GM19023 (cell line): ENCODE data around the gene COA6.
"Not testable (repeated sequence)": the region's sequence is repeated elsewhere in the genome, so short reads cannot be mapped to it uniquely, and the experiment has no call there.

Experiments used
- ATAC-seq: cut with Tn5 transposase; IDR thresholded peaks from one replicate; pipeline ENCODE4 v1.9.1; 2021; ENCODE audit warnings: mild to moderate bottlenecking, moderate library complexity; ENCODE audit not compliant: unreplicated experiment

The COA6 gene, protein sequence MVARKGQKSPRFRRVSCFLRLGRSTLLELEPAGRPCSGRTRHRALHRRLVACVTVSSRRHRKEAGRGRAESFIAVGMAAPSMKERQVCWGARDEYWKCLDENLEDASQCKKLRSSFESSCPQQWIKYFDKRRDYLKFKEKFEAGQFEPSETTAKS

GRCh38 chr1:234373064-234373958, at the start of gene COA6:
COA6 (plus strand) TSS chr1:234373456; CDS start chr1:234373467, 11 bp downstream.
- ATAC-seq, result peak; percentile 93

GRCh38 chr1:234324821-234325220, 48.4 kb upstream of the COA6 start:
- ATAC-seq, result no peak

GRCh38 chr1:234325878-234326496, 47.3 kb upstream of the COA6 start:
- peak; percentile 38 for ATAC-seq

DNA sequence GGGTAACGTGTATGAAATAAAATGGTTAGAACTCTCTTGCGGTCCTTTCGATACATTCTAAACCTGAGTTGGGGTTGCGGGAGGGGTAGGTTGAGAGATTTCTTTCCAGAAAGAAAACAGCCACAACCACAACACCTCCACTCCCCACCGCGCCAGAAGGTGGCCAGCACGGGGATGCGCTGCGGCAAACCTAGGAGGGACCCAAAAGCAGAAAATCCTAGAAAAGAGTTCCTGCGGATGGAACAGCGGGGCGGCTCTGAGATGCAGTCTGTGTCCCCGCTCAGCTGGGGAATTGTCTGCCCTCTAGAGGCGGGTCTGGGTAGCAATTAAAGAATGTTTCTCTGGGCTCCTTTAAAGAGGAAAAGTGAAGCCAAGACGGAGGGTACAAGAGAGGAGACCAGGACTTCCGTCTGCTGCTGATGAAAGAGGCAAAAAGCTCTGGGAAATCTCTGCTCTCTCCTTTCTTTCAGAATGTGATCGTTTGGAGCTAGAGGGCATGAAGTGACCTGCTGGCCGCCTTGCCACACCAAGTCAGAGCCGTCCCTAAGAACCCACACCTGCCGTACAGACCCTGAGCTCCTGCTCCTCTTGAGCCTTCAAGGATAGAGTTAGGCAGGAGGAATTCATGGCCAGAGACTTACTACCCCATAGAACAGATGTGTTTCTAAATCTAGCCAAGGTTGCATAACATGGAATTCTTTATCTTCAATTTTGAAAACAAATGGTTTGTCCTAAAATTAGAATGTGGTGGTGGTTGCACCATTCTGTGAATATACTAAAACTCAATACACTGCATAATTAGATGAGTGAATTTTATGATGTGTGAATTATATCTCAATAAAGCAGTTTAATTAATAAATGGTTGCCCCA, 46.5 kb upstream of the COA6 start:
- ATAC-seq, result peak; percentile 84

DNA sequence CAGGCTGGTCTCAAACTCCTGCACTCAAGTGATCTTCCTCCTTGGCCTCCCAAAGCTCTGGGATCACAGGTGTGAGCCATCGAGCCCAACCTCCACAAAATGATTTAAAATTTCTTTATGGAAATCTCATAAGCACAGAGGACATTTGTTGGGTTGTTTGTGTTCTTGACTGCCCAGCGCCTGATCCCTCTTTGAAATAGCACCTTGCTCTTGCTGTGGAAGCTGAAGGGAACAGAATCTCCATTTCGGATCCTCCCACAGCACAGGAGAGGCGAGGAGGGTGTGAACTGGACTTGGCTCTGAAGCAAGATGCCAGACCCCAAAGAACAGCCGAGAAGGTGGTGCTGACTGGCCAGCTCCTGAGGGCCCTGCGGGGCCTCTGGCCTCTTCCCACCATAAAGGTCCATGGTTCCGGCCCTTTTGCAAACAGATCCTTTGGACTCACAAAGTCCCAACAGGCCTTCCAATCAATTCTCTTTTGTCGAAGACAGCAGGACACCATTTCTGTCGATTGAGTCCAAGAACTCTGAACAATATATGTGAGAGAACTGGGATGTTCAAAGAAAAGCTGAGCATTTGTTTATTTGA, 45.6 kb upstream of the COA6 start:
- ATAC-seq, result no peak

DNA sequence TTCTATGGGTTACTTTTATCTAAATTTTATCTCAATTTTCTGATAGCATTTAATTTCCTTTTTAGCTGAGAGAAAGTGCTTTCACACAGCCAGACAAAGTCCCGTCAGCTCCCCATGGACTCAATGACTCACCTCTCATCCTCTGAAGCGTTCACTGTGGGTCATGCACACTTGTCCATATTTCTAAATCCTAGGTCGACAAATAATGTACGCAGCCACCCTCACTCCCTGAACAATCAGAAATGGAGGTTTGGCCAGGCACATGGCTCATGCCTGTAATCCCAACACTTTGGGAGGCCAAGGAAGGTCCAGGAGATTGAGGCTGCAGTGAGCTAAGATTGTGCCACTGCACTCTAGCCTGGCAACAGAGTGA, 42.4 kb upstream of the COA6 start:
- ATAC-seq, result no peak

GRCh38 chr1:234331507-234331906, 41.7 kb upstream of the COA6 start:
- no peak for ATAC-seq

DNA sequence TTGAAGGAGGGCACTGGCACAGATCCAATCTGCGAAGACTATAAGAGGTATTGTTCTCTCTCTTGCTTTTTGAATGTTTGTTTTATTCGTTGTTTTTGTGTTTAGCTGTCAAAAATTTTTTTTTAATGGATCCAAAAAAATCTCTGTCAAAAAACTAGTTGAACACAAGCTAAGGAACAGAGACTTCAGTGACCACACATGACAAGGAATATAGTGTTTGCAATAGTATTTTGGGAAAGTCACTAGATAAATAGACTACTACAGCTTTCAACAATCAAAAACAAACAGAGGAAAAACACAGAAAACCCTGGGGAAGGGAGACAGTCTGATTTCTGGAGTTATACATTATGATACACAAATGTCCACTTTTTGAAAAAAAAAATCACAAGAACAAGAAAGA, 36.9 kb upstream of the COA6 start:
- no peak for ATAC-seq

DNA sequence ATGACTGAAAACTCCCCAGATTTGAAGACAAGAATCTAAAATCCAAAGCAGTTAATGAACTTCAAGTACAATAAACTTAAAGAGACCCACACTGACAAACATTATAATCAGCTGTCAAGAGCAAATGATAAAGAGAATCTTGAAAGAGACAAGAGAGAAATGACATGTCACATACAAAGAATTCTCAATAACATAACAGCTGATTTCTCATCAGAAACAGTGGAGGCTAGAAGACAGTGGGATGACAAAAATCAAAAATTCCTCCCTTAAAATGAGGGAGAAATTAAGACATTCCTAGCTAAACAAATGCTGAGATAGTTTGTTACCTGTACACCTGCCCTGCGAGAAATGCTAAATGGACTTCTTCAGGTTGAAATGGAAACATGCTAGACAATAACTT, 36.0 kb upstream of the COA6 start:
- ATAC-seq, result no peak

DNA sequence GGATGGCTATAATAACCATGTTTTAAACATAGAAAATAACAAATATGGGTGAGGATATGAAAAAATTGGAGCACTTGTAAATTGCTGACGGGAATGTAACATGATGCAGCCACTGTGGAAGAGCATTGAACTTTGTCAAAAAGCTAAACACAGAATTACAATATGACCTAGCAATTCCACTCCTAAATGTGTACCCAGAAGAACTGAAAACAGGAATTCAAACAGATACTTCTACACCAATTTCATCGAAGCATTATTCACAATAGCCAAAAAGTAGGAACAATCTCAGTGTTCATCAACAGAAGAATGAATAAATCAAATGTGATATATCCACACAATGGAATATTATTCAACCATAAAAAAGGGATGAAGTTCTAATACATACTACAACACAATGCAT, 32.7 kb upstream of the COA6 start:
- no peak for ATAC-seq

DNA sequence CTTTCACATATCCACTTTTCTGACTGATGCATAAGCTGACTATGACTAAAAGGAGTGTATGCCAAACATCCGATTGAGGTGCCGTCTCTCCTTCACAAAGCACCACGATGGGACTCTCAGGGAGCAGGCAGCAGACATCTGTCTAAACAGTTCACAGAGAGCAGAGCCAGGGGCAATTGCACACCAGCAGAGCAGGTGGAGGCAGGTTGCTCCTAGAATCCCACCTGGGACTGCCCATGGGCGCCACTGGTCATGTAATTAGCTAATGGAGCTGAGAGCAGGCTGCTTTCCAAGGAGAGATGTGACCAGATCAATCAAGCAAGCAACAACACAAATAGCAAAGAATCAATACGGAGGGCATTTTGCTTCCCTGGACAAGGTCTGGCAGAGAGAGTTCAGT, 30.5 kb upstream of the COA6 start:
- ATAC-seq, result no peak

GRCh38 chr1:234345237-234345636, 28.0 kb upstream of the COA6 start:
- no peak for ATAC-seq

DNA sequence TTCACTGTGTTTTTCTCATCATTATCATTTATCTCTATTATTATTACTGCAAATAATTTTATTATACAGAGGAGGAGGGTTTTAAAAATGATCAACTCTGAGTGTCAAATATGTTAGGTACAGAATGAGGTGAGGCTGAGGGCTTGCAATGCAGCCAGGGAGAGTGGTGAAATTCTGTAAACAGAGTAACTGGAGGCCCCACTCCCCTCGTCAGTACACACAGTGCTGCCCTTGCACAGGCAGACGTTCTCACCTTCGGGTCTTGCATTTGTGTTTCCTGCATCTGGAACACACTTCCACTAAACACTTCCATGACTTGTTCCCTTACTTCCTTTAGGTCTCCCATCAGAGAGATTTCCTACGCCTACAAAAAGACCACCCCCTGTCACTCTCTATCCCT, 24.3 kb upstream of the COA6 start:
- no peak for ATAC-seq

GRCh38 chr1:234355782-234356510, 17.3 kb upstream of the COA6 start:
- no peak for ATAC-seq

- not testable (repeated sequence) for ATAC-seq
Observed at GRCh38 chr1:234356615-234357269, 16.5 kb upstream of the COA6 start.

- no peak for ATAC-seq
Observed at GRCh38 chr1:234357831-234358230, 15.4 kb upstream of the COA6 start.

DNA sequence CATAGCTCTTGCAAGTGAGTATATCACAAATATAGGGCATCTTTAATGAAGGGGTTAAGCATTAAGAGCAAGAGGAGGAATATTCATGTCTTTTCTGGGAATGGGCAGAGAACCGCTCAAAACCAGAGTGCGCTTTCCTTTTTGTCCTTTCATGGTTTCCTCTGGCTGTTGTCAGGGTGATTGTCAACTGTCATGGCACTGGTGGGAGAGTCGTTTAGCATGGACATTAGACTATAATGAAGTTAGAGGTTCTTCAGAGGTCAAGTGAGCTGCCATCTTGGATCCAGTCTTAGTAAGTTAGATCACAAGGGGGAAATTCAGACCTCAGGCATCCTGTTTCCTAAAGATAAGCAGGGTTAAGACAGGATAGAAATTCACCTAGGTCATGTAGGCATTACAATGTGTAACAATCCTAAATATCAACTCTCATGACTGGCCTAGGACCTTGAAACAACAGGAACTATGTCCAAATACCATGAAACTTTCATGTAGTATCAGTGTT, 12.1 kb upstream of the COA6 start:
- ATAC-seq, result no peak

GRCh38 chr1:234362558-234362957, 10.7 kb upstream of the COA6 start:
- ATAC-seq, result no peak

- ATAC-seq, result no peak
Observed at GRCh38 chr1:234368320-234369032, 4.8 kb upstream of the COA6 start.
